HEK293 (cell line): Measurements from ENCODE around the gene PRELID1.

Experiments
- GLIS1 ChIP-seq: fragments of 450-650 bp; formaldehyde crosslinking; IDR thresholded peaks from 2 replicates; pipeline ENCODE4 v1.5.1; 2016; ENCODE audit warnings: missing biosample characterization, missing genetic modification characterization
- KLF1 ChIP-seq: fragments of 450-650 bp; formaldehyde crosslinking; IDR thresholded peaks from 2 replicates; pipeline ENCODE4 v1.5.1; 2016; ENCODE audit warnings: missing biosample characterization, missing genetic modification characterization
- ZBTB17 ChIP-seq: fragments of 450-650 bp; formaldehyde crosslinking; IDR thresholded peaks from 2 replicates; pipeline ENCODE4 v1.5.1; 2016; ENCODE audit warnings: missing biosample characterization, missing genetic modification characterization
- ZBTB20 ChIP-seq: fragments of 450-650 bp; formaldehyde crosslinking; IDR thresholded peaks from 2 replicates; pipeline ENCODE4 v1.5.1; 2016; ENCODE audit warnings: missing biosample characterization, missing genetic modification characterization
- ZFP3 ChIP-seq: fragments of 450-650 bp; formaldehyde crosslinking; IDR thresholded peaks from 2 replicates; pipeline ENCODE4 v1.5.1; 2016; ENCODE audit warnings: low read depth, missing biosample characterization, missing genetic modification characterization
- ZNF121 ChIP-seq: fragments of 450-650 bp; formaldehyde crosslinking; IDR thresholded peaks from 2 replicates; pipeline ENCODE4 v1.5.1; 2016; ENCODE audit warnings: missing biosample characterization, missing genetic modification characterization
- ZNF16 ChIP-seq: fragments of 450-650 bp; formaldehyde crosslinking; IDR thresholded peaks from 2 replicates; pipeline ENCODE4 v1.5.1; 2016; ENCODE audit warnings: low read depth, missing biosample characterization, missing genetic modification characterization
- ZNF214 ChIP-seq: fragments of 450-650 bp; formaldehyde crosslinking; IDR thresholded peaks from 2 replicates; pipeline ENCODE4 v1.5.1; 2017; ENCODE audit warnings: missing biosample characterization, mild to moderate bottlenecking, missing genetic modification characterization, borderline replicate concordance
- ZNF24 ChIP-seq: fragments of 450-650 bp; formaldehyde crosslinking; IDR thresholded peaks from 2 replicates; pipeline ENCODE4 v1.5.1; 2016; ENCODE audit warnings: missing biosample characterization, missing genetic modification characterization
- ZNF248 ChIP-seq: fragments of 450-650 bp; formaldehyde crosslinking; IDR thresholded peaks from 2 replicates; pipeline ENCODE4 v1.5.1; 2017; ENCODE audit warnings: missing biosample characterization, missing genetic modification characterization
- ZNF335 ChIP-seq: fragments of 450-650 bp; formaldehyde crosslinking; conservative IDR thresholded peaks from 2 replicates; pipeline ENCODE4 v1.5.1; 2016; ENCODE audit warnings: missing biosample characterization, missing genetic modification characterization
- ZNF350 ChIP-seq: fragments of 450-650 bp; formaldehyde crosslinking; IDR thresholded peaks from 2 replicates; pipeline ENCODE4 v1.5.0; 2017; ENCODE audit warnings: missing biosample characterization, mild to moderate bottlenecking, missing genetic modification characterization
- ZNF366 ChIP-seq: fragments of 450-650 bp; formaldehyde crosslinking; conservative IDR thresholded peaks from 2 replicates; pipeline ENCODE4 v1.5.1; 2016; ENCODE audit warnings: missing biosample characterization, missing genetic modification characterization
- ZNF600 ChIP-seq: fragments of 450-650 bp; formaldehyde crosslinking; IDR thresholded peaks from 2 replicates; pipeline ENCODE4 v1.5.1; 2016; ENCODE audit warnings: missing biosample characterization, missing genetic modification characterization
- ZSCAN16 ChIP-seq: fragments of 450-650 bp; formaldehyde crosslinking; IDR thresholded peaks from 2 replicates; pipeline ENCODE4 v1.5.1; 2016; ENCODE audit warnings: missing biosample characterization, missing genetic modification characterization
- ZSCAN30 ChIP-seq: fragments of 450-650 bp; IDR thresholded peaks from 2 replicates; pipeline ENCODE4 v1.5.1; 2018; ENCODE audit warnings: missing biosample characterization, mild to moderate bottlenecking, missing genetic modification characterization, moderate library complexity
- TF ChIP-seq, protein P1 (sequence below): fragments of 450-650 bp; formaldehyde crosslinking; IDR thresholded peaks from 2 replicates; pipeline ENCODE4 v1.5.1; 2016; ENCODE audit warnings: missing biosample characterization, missing genetic modification characterization
- TF ChIP-seq, protein P2 (sequence below): fragments of 450-650 bp; formaldehyde crosslinking; IDR thresholded peaks from 2 replicates; pipeline ENCODE4 v1.5.1; 2016; ENCODE audit warnings: missing biosample characterization, missing genetic modification characterization
- TF ChIP-seq, protein P3 (sequence below): fragments of 450-650 bp; formaldehyde crosslinking; IDR thresholded peaks from 2 replicates; pipeline ENCODE4 v1.5.1; 2017; ENCODE audit warnings: missing biosample characterization, missing genetic modification characterization
- TF ChIP-seq, protein P4 (sequence below): fragments of 450-650 bp; IDR thresholded peaks from 2 replicates; pipeline ENCODE4 v1.5.1; 2018; ENCODE audit warnings: missing biosample characterization, missing genetic modification characterization
- TF ChIP-seq, protein P5 (sequence below): fragments of 450-650 bp; formaldehyde crosslinking; optimal IDR thresholded peaks from 2 replicates; pipeline ENCODE3; 2016; ENCODE audit warnings: missing biosample characterization, mild to moderate bottlenecking, missing genetic modification characterization
- TF ChIP-seq, protein P6 (sequence below): fragments of 450-650 bp; formaldehyde crosslinking; conservative IDR thresholded peaks from 2 replicates; pipeline ENCODE4 v1.5.1; 2016; ENCODE audit warnings: low read depth, missing biosample characterization, missing genetic modification characterization
- TF ChIP-seq, protein P7 (sequence below): sonication (generic); formaldehyde crosslinking; IDR thresholded peaks from 2 replicates; pipeline ENCODE4 v1.8.1; 2022; ENCODE audit warnings: mild to moderate bottlenecking, moderate library complexity, missing genetic modification reagents
- TF ChIP-seq, protein P8 (sequence below): fragments of 450-650 bp; formaldehyde crosslinking; IDR thresholded peaks from 2 replicates; pipeline ENCODE4 v1.5.1; 2016; ENCODE audit warnings: missing biosample characterization, missing genetic modification characterization

The PRELID1 gene

DNA sequence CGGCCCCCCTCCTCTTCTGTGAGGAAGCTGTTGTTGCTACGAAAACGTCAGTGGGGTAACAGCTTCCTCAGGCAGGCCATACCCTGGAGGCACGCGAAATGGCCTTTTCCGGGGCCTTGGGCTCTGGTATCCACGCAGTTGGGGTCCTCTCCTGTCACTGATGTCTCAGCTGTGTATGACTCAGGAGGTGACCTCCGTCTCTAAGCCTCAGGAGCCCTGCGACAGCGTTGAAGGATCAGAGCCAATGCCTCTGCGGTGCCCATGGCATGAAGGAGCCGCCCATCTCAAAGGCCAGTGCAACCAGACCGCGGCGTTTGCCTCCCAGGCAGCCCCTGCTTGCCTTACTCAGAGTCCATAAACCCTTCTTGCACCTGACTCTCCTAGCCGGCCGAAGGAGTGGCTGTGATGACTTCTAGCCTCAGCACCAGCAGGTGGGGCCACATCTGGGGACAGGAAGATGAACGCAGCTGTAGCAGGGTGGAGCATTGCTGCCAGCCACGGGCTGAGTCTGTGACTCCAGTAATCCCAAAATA lies 9.1 kb downstream of the PRELID1 start (continued):
- TF ChIP-seq, protein P1, sequence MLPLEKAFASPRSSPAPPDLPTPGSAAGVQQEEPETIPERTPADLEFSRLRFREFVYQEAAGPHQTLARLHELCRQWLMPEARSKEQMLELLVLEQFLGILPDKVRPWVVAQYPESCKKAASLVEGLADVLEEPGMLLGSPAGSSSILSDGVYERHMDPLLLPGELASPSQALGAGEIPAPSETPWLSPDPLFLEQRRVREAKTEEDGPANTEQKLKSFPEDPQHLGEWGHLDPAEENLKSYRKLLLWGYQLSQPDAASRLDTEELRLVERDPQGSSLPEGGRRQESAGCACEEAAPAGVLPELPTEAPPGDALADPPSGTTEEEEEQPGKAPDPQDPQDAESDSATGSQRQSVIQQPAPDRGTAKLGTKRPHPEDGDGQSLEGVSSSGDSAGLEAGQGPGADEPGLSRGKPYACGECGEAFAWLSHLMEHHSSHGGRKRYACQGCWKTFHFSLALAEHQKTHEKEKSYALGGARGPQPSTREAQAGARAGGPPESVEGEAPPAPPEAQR (tag by site-specific recombination) = no peak
- TF ChIP-seq ZNF214 (no peak), ZNF24 (tag by site-specific recombination) (no peak), ZBTB20 (tag by site-specific recombination) (peak; percentile 95), GLIS1 (tag by site-specific recombination) (peak; percentile 83), ZNF121 (tag by site-specific recombination) (no peak), ZSCAN16 (tag by site-specific recombination) (no peak), ZNF335 (tag by site-specific recombination) (peak; percentile 100), KLF1 (tag by site-specific recombination) (peak; percentile 71), ZNF16 (tag by site-specific recombination) (no peak), ZBTB17 (tag by site-specific recombination) (peak; percentile 39; the same call in 1 of the 2 replicates), ZNF600 (tag by site-specific recombination) (peak; percentile 70; the same call in 1 of the 2 replicates), ZNF366 (tag by site-specific recombination) (peak; percentile 20; the same call in 1 of the 2 replicates), ZNF248 (tag by site-specific recombination) (no peak), ZFP3 (tag by site-specific recombination) (no peak), ZSCAN30 (tag by site-specific recombination) (no peak; the same call in 1 of the 2 replicates), ZNF350 (tag by site-specific recombination) (no peak)
- TF ChIP-seq, protein P2, sequence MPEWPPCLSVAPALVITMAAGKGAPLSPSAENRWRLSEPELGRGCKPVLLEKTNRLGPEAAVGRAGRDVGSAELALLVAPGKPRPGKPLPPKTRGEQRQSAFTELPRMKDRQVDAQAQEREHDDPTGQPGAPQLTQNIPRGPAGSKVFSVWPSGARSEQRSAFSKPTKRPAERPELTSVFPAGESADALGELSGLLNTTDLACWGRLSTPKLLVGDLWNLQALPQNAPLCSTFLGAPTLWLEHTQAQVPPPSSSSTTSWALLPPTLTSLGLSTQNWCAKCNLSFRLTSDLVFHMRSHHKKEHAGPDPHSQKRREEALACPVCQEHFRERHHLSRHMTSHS = no peak
- TF ChIP-seq, protein P3, sequence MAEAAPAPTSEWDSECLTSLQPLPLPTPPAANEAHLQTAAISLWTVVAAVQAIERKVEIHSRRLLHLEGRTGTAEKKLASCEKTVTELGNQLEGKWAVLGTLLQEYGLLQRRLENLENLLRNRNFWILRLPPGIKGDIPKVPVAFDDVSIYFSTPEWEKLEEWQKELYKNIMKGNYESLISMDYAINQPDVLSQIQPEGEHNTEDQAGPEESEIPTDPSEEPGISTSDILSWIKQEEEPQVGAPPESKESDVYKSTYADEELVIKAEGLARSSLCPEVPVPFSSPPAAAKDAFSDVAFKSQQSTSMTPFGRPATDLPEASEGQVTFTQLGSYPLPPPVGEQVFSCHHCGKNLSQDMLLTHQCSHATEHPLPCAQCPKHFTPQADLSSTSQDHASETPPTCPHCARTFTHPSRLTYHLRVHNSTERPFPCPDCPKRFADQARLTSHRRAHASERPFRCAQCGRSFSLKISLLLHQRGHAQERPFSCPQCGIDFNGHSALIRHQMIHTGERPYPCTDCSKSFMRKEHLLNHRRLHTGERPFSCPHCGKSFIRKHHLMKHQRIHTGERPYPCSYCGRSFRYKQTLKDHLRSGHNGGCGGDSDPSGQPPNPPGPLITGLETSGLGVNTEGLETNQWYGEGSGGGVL = no peak
- TF ChIP-seq, protein P4, sequence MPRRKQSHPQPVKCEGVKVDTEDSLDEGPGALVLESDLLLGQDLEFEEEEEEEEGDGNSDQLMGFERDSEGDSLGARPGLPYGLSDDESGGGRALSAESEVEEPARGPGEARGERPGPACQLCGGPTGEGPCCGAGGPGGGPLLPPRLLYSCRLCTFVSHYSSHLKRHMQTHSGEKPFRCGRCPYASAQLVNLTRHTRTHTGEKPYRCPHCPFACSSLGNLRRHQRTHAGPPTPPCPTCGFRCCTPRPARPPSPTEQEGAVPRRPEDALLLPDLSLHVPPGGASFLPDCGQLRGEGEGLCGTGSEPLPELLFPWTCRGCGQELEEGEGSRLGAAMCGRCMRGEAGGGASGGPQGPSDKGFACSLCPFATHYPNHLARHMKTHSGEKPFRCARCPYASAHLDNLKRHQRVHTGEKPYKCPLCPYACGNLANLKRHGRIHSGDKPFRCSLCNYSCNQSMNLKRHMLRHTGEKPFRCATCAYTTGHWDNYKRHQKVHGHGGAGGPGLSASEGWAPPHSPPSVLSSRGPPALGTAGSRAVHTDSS (tag by site-specific recombination) = no peak
- TF ChIP-seq, protein P5, sequence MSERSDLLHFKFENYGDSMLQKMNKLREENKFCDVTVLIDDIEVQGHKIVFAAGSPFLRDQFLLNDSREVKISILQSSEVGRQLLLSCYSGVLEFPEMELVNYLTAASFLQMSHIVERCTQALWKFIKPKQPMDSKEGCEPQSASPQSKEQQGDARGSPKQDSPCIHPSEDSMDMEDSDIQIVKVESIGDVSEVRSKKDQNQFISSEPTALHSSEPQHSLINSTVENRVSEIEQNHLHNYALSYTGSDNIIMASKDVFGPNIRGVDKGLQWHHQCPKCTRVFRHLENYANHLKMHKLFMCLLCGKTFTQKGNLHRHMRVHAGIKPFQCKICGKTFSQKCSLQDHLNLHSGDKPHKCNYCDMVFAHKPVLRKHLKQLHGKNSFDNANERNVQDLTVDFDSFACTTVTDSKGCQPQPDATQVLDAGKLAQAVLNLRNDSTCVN (tag by site-specific recombination) = no peak
- TF ChIP-seq, protein P6, sequence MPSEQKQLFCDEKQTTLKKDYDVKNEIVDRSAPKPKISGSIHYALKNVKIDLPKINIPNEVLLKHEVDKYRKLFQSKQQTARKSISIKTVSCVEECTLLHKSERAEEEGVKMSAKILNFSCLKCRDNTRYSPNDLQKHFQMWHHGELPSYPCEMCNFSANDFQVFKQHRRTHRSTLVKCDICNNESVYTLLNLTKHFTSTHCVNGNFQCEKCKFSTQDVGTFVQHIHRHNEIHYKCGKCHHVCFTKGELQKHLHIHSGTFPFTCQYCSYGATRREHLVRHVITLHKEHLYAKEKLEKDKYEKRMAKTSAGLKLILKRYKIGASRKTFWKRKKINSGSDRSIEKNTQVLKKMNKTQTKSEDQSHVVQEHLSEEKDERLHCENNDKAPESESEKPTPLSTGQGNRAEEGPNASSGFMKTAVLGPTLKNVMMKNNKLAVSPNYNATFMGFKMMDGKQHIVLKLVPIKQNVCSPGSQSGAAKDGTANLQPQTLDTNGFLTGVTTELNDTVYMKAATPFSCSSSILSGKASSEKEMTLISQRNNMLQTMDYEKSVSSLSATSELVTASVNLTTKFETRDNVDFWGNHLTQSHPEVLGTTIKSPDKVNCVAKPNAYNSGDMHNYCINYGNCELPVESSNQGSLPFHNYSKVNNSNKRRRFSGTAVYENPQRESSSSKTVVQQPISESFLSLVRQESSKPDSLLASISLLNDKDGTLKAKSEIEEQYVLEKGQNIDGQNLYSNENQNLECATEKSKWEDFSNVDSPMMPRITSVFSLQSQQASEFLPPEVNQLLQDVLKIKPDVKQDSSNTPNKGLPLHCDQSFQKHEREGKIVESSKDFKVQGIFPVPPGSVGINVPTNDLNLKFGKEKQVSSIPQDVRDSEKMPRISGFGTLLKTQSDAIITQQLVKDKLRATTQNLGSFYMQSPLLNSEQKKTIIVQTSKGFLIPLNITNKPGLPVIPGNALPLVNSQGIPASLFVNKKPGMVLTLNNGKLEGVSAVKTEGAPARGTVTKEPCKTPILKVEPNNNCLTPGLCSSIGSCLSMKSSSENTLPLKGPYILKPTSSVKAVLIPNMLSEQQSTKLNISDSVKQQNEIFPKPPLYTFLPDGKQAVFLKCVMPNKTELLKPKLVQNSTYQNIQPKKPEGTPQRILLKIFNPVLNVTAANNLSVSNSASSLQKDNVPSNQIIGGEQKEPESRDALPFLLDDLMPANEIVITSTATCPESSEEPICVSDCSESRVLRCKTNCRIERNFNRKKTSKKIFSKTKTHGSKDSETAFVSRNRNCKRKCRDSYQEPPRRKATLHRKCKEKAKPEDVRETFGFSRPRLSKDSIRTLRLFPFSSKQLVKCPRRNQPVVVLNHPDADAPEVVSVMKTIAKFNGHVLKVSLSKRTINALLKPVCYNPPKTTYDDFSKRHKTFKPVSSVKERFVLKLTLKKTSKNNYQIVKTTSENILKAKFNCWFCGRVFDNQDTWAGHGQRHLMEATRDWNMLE (tag by site-specific recombination) = no peak
- TF ChIP-seq, protein P7, sequence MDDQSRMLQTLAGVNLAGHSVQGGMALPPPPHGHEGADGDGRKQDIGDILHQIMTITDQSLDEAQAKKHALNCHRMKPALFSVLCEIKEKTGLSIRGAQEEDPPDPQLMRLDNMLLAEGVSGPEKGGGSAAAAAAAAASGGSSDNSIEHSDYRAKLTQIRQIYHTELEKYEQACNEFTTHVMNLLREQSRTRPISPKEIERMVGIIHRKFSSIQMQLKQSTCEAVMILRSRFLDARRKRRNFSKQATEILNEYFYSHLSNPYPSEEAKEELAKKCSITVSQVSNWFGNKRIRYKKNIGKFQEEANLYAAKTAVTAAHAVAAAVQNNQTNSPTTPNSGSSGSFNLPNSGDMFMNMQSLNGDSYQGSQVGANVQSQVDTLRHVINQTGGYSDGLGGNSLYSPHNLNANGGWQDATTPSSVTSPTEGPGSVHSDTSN (CRISPR knock-in tag) = no peak
- TF ChIP-seq, protein P8, sequence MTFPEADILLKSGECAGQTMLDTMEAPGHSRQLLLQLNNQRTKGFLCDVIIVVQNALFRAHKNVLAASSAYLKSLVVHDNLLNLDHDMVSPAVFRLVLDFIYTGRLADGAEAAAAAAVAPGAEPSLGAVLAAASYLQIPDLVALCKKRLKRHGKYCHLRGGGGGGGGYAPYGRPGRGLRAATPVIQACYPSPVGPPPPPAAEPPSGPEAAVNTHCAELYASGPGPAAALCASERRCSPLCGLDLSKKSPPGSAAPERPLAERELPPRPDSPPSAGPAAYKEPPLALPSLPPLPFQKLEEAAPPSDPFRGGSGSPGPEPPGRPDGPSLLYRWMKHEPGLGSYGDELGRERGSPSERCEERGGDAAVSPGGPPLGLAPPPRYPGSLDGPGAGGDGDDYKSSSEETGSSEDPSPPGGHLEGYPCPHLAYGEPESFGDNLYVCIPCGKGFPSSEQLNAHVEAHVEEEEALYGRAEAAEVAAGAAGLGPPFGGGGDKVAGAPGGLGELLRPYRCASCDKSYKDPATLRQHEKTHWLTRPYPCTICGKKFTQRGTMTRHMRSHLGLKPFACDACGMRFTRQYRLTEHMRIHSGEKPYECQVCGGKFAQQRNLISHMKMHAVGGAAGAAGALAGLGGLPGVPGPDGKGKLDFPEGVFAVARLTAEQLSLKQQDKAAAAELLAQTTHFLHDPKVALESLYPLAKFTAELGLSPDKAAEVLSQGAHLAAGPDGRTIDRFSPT (tag by site-specific recombination) = peak; percentile 55
